Type B pancreatic cell (in vitro differentiated cells): ENCODE results near the gene ZNF83. TPM values are rescaled to one million over a fixed set of nuclear protein-coding genes. Genes with fewer than 3 reads are reported as not detected.
A peak's percentile ranks its signal among the peaks of the same experiment; 100 is the strongest.
"Not testable (repeated sequence)": the region's sequence is repeated elsewhere in the genome, so short reads cannot be mapped to it uniquely, and the experiment has no call there.

Experiments used
- DNase-seq: peaks from one replicate; pipeline ENCODE4 v3.0.0; 2021; ENCODE audit warnings: mixed read lengths; ENCODE audit not compliant: unreplicated experiment; ENCODE audit errors: extremely low spot score
- H3K27ac Mint-ChIP-seq: 2 replicates; pipeline ENCODE4 v1.8.0; 2021; ENCODE audit warnings: mild to moderate bottlenecking, mixed read lengths
- H3K27me3 Mint-ChIP-seq: 2 replicates; pipeline ENCODE4 v1.8.0; 2021; ENCODE audit warnings: mixed read lengths
- H3K36me3 Mint-ChIP-seq: 2 replicates; pipeline ENCODE4 v1.8.0; 2021; ENCODE audit warnings: mixed read lengths
- H3K4me1 Mint-ChIP-seq: one replicate; pipeline ENCODE4 v1.8.0; 2021; ENCODE audit warnings: mixed read lengths; ENCODE audit not compliant: unreplicated experiment
- H3K4me3 Mint-ChIP-seq: 2 replicates; pipeline ENCODE4 v1.8.0; 2021; ENCODE audit warnings: mild to moderate bottlenecking, mixed read lengths
- H3K9me3 Mint-ChIP-seq: 2 replicates; pipeline ENCODE4 v1.8.0; 2021; ENCODE audit warnings: mixed read lengths
- CTCF ChIP-seq: fragments of 200-600 bp; sonication (generic); conservative IDR thresholded peaks from 2 replicates; pipeline ENCODE4 v1.5.0; 2021; ENCODE audit warnings: antibody characterized with exemption, mild to moderate bottlenecking
- long read RNA-seq: library from polyadenylated mRNA; unstranded; transcript quantifications from one replicate; pipeline ENCODE4 v2.0.0, GENCODE V29; 2020
- total RNA-seq: library from RNA; stranded (reverse); gene quantifications from 2 replicates; pipeline ENCODE4 v1.2.1, GENCODE V29; 2021; ENCODE audit warnings: low replicate concordance

Gene ZNF83
- 76.2 and 81.0 TPM in 2 replicates for total RNA-seq
- long read RNA-seq, transcript ZNF83-202 (4 exons, 2,726 nt), result major isoform, 33 of 81 reads
- long read RNA-seq, transcript ZNF83-210 (5 exons, 509 nt), result minor isoform, 6 of 81 reads
- long read RNA-seq, transcript ZNF83-203 (2 exons, 3,743 nt), result minor isoform, 6 of 81 reads
- long read RNA-seq, partial matches to known transcripts, result 5 of 81 reads
- long read RNA-seq, other reads (novel, unspliced or antisense), result 30 of 81 reads

GRCh38 chr19:52637718-52638585, at the start of gene ZNF83:
Gene ZNF83 (minus strand): TSS chr19:52638355.
- Mint-ChIP-seq H3K9me3 (peaks cover 6% of the 10 kb centered on the region), H3K4me1 (peaks cover 27% of the 10 kb centered on the region), H3K27me3 (no peaks in the 10 kb centered on the region), H3K4me3 (peak within 1 kb of the TSS; percentile 98), H3K36me3 (peaks cover 9% of the 10 kb centered on the region), H3K27ac (peak within 1 kb of the TSS; percentile 100)
- peak; percentile 97 for DNase-seq
- no peak for TF ChIP-seq CTCF

- Mint-ChIP-seq H3K27me3 (no peaks in the 10 kb centered on the region), H3K4me3 (no peak overlapping the region), H3K9me3 (no peaks in the 10 kb centered on the region), H3K4me1 (peaks cover 37% of the 10 kb centered on the region), H3K36me3 (peaks cover 25% of the 10 kb centered on the region), H3K27ac (no peak overlapping the region)
- DNase-seq, result no peak
- no peak for TF ChIP-seq CTCF
Observed at GRCh38 chr19:52687684-52688083, 49.5 kb upstream of the ZNF83 start.

GRCh38 chr19:52685811-52686210, 47.7 kb upstream of the ZNF83 start:
- no peak for DNase-seq
- no peaks in the 10 kb centered on the region for H3K27me3 Mint-ChIP-seq
- peak overlapping the region; percentile 86 for H3K27ac Mint-ChIP-seq
- H3K36me3 Mint-ChIP-seq, result peaks cover 31% of the 10 kb centered on the region
- peaks cover 33% of the 10 kb centered on the region for H3K4me1 Mint-ChIP-seq
- H3K9me3 Mint-ChIP-seq, result no peaks in the 10 kb centered on the region
- peak overlapping the region; percentile 45 for H3K4me3 Mint-ChIP-seq
- no peak for TF ChIP-seq CTCF

- H3K9me3 Mint-ChIP-seq, H3K27me3 Mint-ChIP-seq, H3K27ac Mint-ChIP-seq, DNase-seq: not testable (repeated sequence)
- Mint-ChIP-seq H3K4me1 (peaks cover 12% of the 10 kb centered on the region), H3K4me3 (peak overlapping the region; percentile 37), H3K36me3 (peaks cover 37% of the 10 kb centered on the region)
Observed at GRCh38 chr19:52681216-52681615, 43.1 kb upstream of the ZNF83 start.

- no peak for TF ChIP-seq CTCF
- Mint-ChIP-seq H3K27me3 (no peaks in the 10 kb centered on the region), H3K9me3 (peaks cover 5% of the 10 kb centered on the region), H3K36me3 (peaks cover 41% of the 10 kb centered on the region), H3K4me1 (peaks cover 8% of the 10 kb centered on the region), H3K4me3 (no peak overlapping the region), H3K27ac (peak overlapping the region; percentile 40)
- no peak for DNase-seq
Observed at GRCh38 chr19:52679598-52679997, 41.4 kb upstream of the ZNF83 start.

GRCh38 chr19:52675239-52675638, 37.1 kb upstream of the ZNF83 start:
- H3K4me1 Mint-ChIP-seq, H3K27me3 Mint-ChIP-seq, DNase-seq, H3K4me3 Mint-ChIP-seq, H3K9me3 Mint-ChIP-seq: not testable (repeated sequence)
- H3K27ac Mint-ChIP-seq, result peak overlapping the region; percentile 32
- peaks cover 37% of the 10 kb centered on the region for H3K36me3 Mint-ChIP-seq
